Measurements from ENCODE around the gene SNAP47.

DNA sequence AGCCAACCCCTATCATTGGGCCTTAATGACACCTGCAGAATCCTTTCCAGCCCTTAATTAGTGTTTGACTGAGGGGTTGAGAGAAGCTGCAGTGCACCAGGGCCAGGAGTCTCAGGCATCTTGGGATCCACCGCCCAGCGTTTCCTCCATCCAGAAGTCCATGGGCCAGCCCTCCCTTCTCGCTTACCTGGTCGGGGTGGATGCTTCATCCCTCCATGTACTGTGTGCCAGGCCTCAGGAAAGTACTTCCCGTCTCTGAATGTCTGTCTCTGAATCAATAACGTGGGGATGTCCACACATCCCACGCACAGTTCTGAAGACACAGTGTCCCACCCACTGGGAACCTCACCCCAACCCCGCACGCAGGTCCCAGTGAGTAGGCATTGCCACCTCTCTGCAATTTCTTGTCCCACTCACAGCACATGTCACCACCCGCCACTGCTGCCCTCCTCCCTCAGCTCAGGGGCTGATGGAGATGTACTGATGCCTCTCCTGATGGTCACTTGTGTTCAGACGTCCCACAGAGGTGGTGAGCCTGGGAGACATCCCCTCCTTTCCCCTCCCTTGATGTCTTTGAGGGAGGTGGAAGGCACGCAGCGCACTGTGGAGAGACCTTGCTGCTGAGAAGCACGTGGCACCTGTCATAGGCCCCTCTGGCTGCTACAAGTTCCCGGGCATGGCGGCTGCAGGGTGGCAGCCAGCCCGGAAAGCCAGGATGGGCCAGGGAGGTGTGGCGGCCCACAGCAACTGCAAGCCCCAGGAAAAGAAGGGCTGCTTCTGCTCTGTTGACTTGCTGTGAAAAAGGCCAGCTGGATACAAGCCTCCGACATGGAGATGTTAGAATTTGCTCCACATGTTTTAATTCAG is 50.8 kb downstream of the SNAP47 start:
- TF ChIP-seq, protein P1, sequence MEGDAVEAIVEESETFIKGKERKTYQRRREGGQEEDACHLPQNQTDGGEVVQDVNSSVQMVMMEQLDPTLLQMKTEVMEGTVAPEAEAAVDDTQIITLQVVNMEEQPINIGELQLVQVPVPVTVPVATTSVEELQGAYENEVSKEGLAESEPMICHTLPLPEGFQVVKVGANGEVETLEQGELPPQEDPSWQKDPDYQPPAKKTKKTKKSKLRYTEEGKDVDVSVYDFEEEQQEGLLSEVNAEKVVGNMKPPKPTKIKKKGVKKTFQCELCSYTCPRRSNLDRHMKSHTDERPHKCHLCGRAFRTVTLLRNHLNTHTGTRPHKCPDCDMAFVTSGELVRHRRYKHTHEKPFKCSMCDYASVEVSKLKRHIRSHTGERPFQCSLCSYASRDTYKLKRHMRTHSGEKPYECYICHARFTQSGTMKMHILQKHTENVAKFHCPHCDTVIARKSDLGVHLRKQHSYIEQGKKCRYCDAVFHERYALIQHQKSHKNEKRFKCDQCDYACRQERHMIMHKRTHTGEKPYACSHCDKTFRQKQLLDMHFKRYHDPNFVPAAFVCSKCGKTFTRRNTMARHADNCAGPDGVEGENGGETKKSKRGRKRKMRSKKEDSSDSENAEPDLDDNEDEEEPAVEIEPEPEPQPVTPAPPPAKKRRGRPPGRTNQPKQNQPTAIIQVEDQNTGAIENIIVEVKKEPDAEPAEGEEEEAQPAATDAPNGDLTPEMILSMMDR (IDR thresholded peaks at IDR 0.05; ENCODE audit: low read depth, low read length, poor library complexity, severe bottlenecking), result no peak
- no peak for TF ChIP-seq EZH2phosphoT487 (IDR thresholded peaks at IDR 0.05; ENCODE audit: borderline replicate concordance, low read length)
